B cell (primary cell): Measurements from ENCODE around the gene LRRC4C. TPM values are rescaled to one million over a fixed set of nuclear protein-coding genes. Genes with fewer than 3 reads are reported as not detected.

ENCODE experiments used
- ATAC-seq: fragments of 200-7000 bp; cut with Tn5 transposase; one replicate; pipeline ENCODE4 v1.10.0; 2021; ENCODE audit warnings: low read depth, mild to moderate bottlenecking, moderate number of reproducible peaks, moderate library complexity
- CTCF ChIA-PET: fragments of 350-600 bp; sonication (Branson Sonifier 250); formaldehyde crosslinking; loops from one replicate; lab custom pipeline; 2021; ENCODE audit warnings: antibody characterized with exemption, inconsistent platforms; lab: Charles Lee
- POLR2A ChIA-PET: fragments of 350-600 bp; sonication (Branson Sonifier 250); formaldehyde crosslinking; loops from one replicate; lab custom pipeline; 2021; ENCODE audit warnings: antibody characterized with exemption; lab: Charles Lee
- DNase-seq: peaks from one replicate; pipeline ENCODE4 v3.0.0; 2013
- H2AFZ ChIP-seq: 2 replicates; pipeline ENCODE4 v1.6.1; 2012; ENCODE audit warnings: mild to moderate bottlenecking, low read depth, low read length; ENCODE audit not compliant: insufficient read depth, poor library complexity, severe bottlenecking
- H3K27ac ChIP-seq, 2 donors: 1 replicate in 1 of 2; 2 replicates in 1 of 2; pipeline ENCODE4 v1.5.1; 2012 to 2013; ENCODE audit warnings: low read length in 2 of 2, mild to moderate bottlenecking in 2 of 2, moderate library complexity in 1 of 2
- H3K27me3 ChIP-seq, 4 experiments: fragments of 200-600 bp in 1 of 4; sonication (generic) in 1 of 4; replicated peaks in 1 of 4; 1 replicate in 2 of 4; 2 replicates in 2 of 4; pipeline versions ENCODE4 v1.6.1 to v1.7.0; 2013 to 2016; ENCODE audit warnings: low read length in 3 of 4, mild to moderate bottlenecking in 2 of 4, mixed read lengths in 1 of 4, moderate library complexity in 1 of 4; ENCODE audit not compliant: insufficient read depth in 4 of 4, control insufficient read depth in 3 of 4; ENCODE audit errors: control extremely low read depth in 1 of 4
- H3K36me3 ChIP-seq, 2 experiments: replicated peaks in 1 of 2; 1 replicate in 1 of 2; 2 replicates in 1 of 2; pipeline versions ENCODE4 v1.6.1 to v1.7.1; 2013; ENCODE audit warnings: low read length in 1 of 2; ENCODE audit not compliant: insufficient read depth in 2 of 2, control insufficient read depth in 1 of 2; ENCODE audit errors: control extremely low read depth in 1 of 2, extremely low read depth in 1 of 2
- H3K4me1 ChIP-seq, 2 donors: fragments of 200-600 bp in 1 of 2; sonication (generic) in 1 of 2; 1 replicate in 1 of 2; 2 replicates in 1 of 2; pipeline versions ENCODE4 v1.5.1 to v1.6.1; 2013 to 2017; ENCODE audit warnings: low read length in 2 of 2; ENCODE audit not compliant: control insufficient read depth in 2 of 2, insufficient read depth in 2 of 2
- H3K4me2 ChIP-seq: replicated peaks from 2 replicates; pipeline ENCODE3; 2012; ENCODE audit warnings: mild to moderate bottlenecking, low read depth, low read length; ENCODE audit not compliant: poor library complexity, severe bottlenecking
- H3K4me3 ChIP-seq, 5 experiments: fragments of 200-600 bp in 1 of 5; sonication (generic) in 1 of 5; 1 replicate in 3 of 5; 2 replicates in 2 of 5; pipeline versions ENCODE4 v1.5.1 to v1.7.0; 2011 to 2016; ENCODE audit warnings: low read length in 4 of 5, mild to moderate bottlenecking in 4 of 5, low read depth in 2 of 5, control low read depth in 1 of 5, moderate library complexity in 1 of 5; ENCODE audit not compliant: insufficient read depth in 1 of 5; ENCODE audit errors: control extremely low read depth in 1 of 5, extremely low read depth in 1 of 5
- H3K79me2 ChIP-seq: fragments of 200-600 bp; sonication (generic); one replicate; pipeline ENCODE4 v1.6.0; 2016; ENCODE audit warnings: low read length; ENCODE audit not compliant: control insufficient read depth, insufficient read depth
- H3K9ac ChIP-seq: fragments of 200-600 bp; sonication (generic); 2 replicates; pipeline ENCODE4 v1.6.1; 2017; ENCODE audit warnings: mild to moderate bottlenecking, low read length, moderate library complexity
- H3K9me3 ChIP-seq, 3 donors: one replicate each; pipeline versions ENCODE4 v1.6.1 to v1.7.1; 2013; ENCODE audit warnings: low read length in 2 of 3; ENCODE audit not compliant: control insufficient read depth in 2 of 3, insufficient read depth in 1 of 3; ENCODE audit errors: control extremely low read depth in 1 of 3
- H4K20me1 ChIP-seq: 2 replicates; pipeline ENCODE4 v1.6.0; 2012; ENCODE audit warnings: mild to moderate bottlenecking, low read length; ENCODE audit not compliant: insufficient read depth, control insufficient read depth, poor library complexity, severe bottlenecking
- H3K27ac Mint-ChIP-seq: one replicate; pipeline ENCODE4 v1.8.0; 2021; ENCODE audit warnings: mixed read lengths
- H3K27me3 Mint-ChIP-seq: one replicate; pipeline ENCODE4 v1.8.0; 2021; ENCODE audit warnings: mixed read lengths
- H3K4me1 Mint-ChIP-seq: one replicate; pipeline ENCODE4 v1.8.0; 2021; ENCODE audit warnings: mixed read lengths
- H3K4me3 Mint-ChIP-seq: one replicate; pipeline ENCODE4 v1.8.0; 2021; ENCODE audit warnings: mixed read lengths
- H3K9me3 Mint-ChIP-seq: one replicate; pipeline ENCODE4 v1.8.0; 2022; ENCODE audit warnings: mixed read lengths; ENCODE audit not compliant: insufficient read depth
- CTCF ChIP-seq: fragments of 200-600 bp; IDR thresholded peaks from one replicate; pipeline ENCODE4 v1.8.0; 2022; ENCODE audit warnings: antibody characterized with exemption, mild to moderate bottlenecking
- EZH2 ChIP-seq: IDR thresholded peaks from 2 replicates; pipeline ENCODE4 v1.6.1; 2012; ENCODE audit warnings: borderline replicate concordance, low read depth, mild to moderate bottlenecking, moderate library complexity, low read length; ENCODE audit not compliant: insufficient read depth, poor library complexity, severe bottlenecking
- WGBS: methylation state at CpG from one replicate; pipeline ENCODE4 v1.1.5; 2013; ENCODE audit warnings: missing lambda C conversion rate; ENCODE audit not compliant: insufficient coverage; 5-methylcytosine and 5-hydroxymethylcytosine counted together
- intact Hi-C: fragments of 100-400 bp; cut with micrococcal nuclease; formaldehyde crosslinking; loops from one replicate; pipeline ENCODE4 v1.10.0; 2022
- polyA plus RNA-seq: library from polyadenylated mRNA; depleted of rRNA; stranded (reverse); fragments of >200 nt; gene quantifications from 2 replicates; pipeline ENCODE4 v1.2.3, GENCODE V29; 2012
- total RNA-seq, 2 donors: library from RNA; stranded (reverse); fragments of 120-200 nt in 1 of 2; gene quantifications; 1 replicate in 1 of 2; 2 replicates in 1 of 2; pipeline versions ENCODE4 v1.2.3 to v1.2.4, GENCODE V29; 2013 to 2022

LRRC4C gene
- total and polyA plus RNA-seq, 2 donors (not counting 1 experiment from before 2014, with no cell fraction given) = 0.57 TPM; not detected in 1

DNA sequence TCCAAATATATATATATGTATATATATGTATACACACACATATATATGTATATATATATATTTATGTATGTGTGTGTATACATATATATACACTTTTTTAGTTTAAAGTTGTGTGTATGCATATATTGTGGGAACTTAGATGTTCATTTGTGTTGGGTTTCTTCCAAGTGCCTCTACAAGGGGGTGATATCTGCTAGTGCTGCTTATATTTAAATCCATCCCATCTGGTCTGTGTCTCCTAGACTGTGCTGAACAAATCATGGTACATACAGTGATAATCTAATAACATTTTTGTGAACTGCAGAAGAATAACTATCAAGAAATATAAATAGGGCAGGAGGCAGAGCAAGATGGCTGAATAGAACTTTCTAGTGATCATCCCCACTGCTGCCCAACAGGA, 696.4 kb downstream of the LRRC4C start:
- POLR2A ChIA-PET = no interaction called here
- H3K4me3 ChIP-seq = no peak overlapping the region
- no peaks in the 10 kb centered on the region for H3K36me3 ChIP-seq
- Mint-ChIP-seq H3K4me3 (no peak overlapping the region), H3K27ac (no peak overlapping the region), H3K27me3 (no peaks in the 10 kb centered on the region), H3K4me1 (no peaks in the 10 kb centered on the region), H3K9me3 (peaks cover 4% of the 10 kb centered on the region)
- intact Hi-C loops = no loop called here
- no peak for TF ChIP-seq EZH2
- no peak for TF ChIP-seq CTCF
- no peaks in the 10 kb centered on the region for H3K4me1 ChIP-seq
- H3K27ac ChIP-seq = no peak overlapping the region
- no peak overlapping the region for H3K9ac ChIP-seq
- no peaks in the 10 kb centered on the region for H3K79me2 ChIP-seq
- DNase-seq (no peak), ATAC-seq (no peak)
- CTCF ChIA-PET = no interaction called here
- H4K20me1 ChIP-seq = no peaks in the 10 kb centered on the region
- peaks cover 0 to 1% (median 0%) of the 10 kb centered on the region in 3 donors for H3K9me3 ChIP-seq
- no peak overlapping the region for H3K4me2 ChIP-seq
- no peaks in the 10 kb centered on the region for H3K27me3 ChIP-seq
- H2AFZ ChIP-seq = no peak overlapping the region

- no peak overlapping the region for H3K27ac ChIP-seq
- ATAC-seq (no peak), DNase-seq (no peak)
- no peak for TF ChIP-seq CTCF
- TF ChIP-seq EZH2 = no peak
- no peaks in the 10 kb centered on the region for H3K27me3 ChIP-seq
- ChIA-PET POLR2A (no interaction called here), CTCF (no interaction called here)
- intact Hi-C loops = no loop called here
- Mint-ChIP-seq H3K27me3 (no peaks in the 10 kb centered on the region), H3K9me3 (peaks cover 3% of the 10 kb centered on the region), H3K27ac (no peak overlapping the region), H3K4me1 (no peaks in the 10 kb centered on the region), H3K4me3 (no peak overlapping the region)
- no peaks in the 10 kb centered on the region for H3K79me2 ChIP-seq
- H4K20me1 ChIP-seq = no peaks in the 10 kb centered on the region
- no peak overlapping the region for H3K4me3 ChIP-seq
- H3K9ac ChIP-seq = no peak overlapping the region
- no peaks in the 10 kb centered on the region for H3K4me1 ChIP-seq
- H3K4me2 ChIP-seq = no peak overlapping the region
- no peaks in the 10 kb centered on the region for H3K36me3 ChIP-seq
- WGBS = no CpG with 5 or more reads among the region's 3 CpGs
- peaks cover 0 to 1% (median 0%) of the 10 kb centered on the region in 3 donors for H3K9me3 ChIP-seq
- H2AFZ ChIP-seq = no peak overlapping the region
These were observed 700.1 kb downstream of the LRRC4C start for GRCh38 chr11:40759341-40759740.
